ENCODE measurements around the gene TET1. TPM values are rescaled to one million over a fixed set of nuclear protein-coding genes. Genes with fewer than 3 reads are reported as not detected.

TET1 gene
- total RNA-seq, 2 experiments from 2014 or later: 1.5 to 1.6 TPM

Other genes starting within 250 kb of the TET1 start
- gene HNRNPH3, start 228.3 kb upstream of the TET1 start, total RNA-seq: 100 to 1,000 TPM; 122 to 123 TPM
- 1 to 10 TPM; 1.4 to 2.1 TPM for gene PBLD, start 227.4 kb upstream of the TET1 start, total RNA-seq
- gene RUFY2, start 153.1 kb upstream of the TET1 start, total RNA-seq: 10 to 100 TPM; 12.2 to 13.3 TPM
- gene DNA2, start 88.4 kb upstream of the TET1 start, total RNA-seq: 10 to 100 TPM; 34.7 to 40.4 TPM
- 10 to 100 TPM; 14.7 to 17.5 TPM for gene SLC25A16, start 32.8 kb upstream of the TET1 start, total RNA-seq
- 10 to 100 TPM; 80.1 to 86.3 TPM for gene CCAR1, start 160.9 kb downstream of the TET1 start, total RNA-seq

Measured in activated CD4-positive, alpha-beta memory T cell treated with anti-CD3 and anti-CD28 coated beads, Interleukin-2, amount 10 ng/mL, durations not matched to agents 7 days and 5 days (primary cell).